SU-DHL-6 (cell line): ENCODE data around the gene DSEL.

Experiments
- H2AFZ ChIP-seq: fragments of 200-600 bp; sonication (generic); 2 replicates; pipeline ENCODE4 v1.6.1; 2014; ENCODE audit warnings: low read depth, mild to moderate bottlenecking, moderate library complexity, mixed read lengths, antibody characterized with exemption, low read length; ENCODE audit not compliant: severe bottlenecking
- H3F3A ChIP-seq: fragments of 200-600 bp; shearing (Covaris generic); 2 replicates; pipeline ENCODE4 v1.6.0; 2016; ENCODE audit warnings: antibody characterized with exemption, mild to moderate bottlenecking; ENCODE audit not compliant: insufficient read depth
- H3K27ac ChIP-seq: fragments of 200-600 bp; sonication (generic); 2 replicates; pipeline ENCODE4 v1.5.1; 2016; ENCODE audit warnings: low read depth, mild to moderate bottlenecking, low read length, moderate library complexity, mixed read lengths
- H3K27me3 ChIP-seq: fragments of 200-600 bp; sonication (generic), shearing (Covaris generic); 2 replicates; pipeline ENCODE4 v1.6.0; 2014; ENCODE audit warnings: mild to moderate bottlenecking, low read length
- H3K36me3 ChIP-seq: fragments of 200-600 bp; sonication (generic); 2 replicates; pipeline ENCODE4 v1.6.1; 2014; ENCODE audit warnings: mild to moderate bottlenecking, low read length, mixed read lengths
- H3K4me2 ChIP-seq: fragments of 300-600, 200-600 bp; shearing (Covaris generic), sonication (generic); 2 replicates; pipeline ENCODE4 v1.6.0; 2014; ENCODE audit warnings: low read length, low read depth, mild to moderate bottlenecking; ENCODE audit not compliant: poor library complexity, severe bottlenecking
- H3K4me3 ChIP-seq: fragments of 200-600 bp; sonication (generic); 2 replicates; pipeline ENCODE4 v1.5.1; 2014; ENCODE audit warnings: antibody characterized with exemption, low read length, mild to moderate bottlenecking, mixed read lengths; ENCODE audit not compliant: insufficient read depth, poor library complexity, severe bottlenecking
- H3K79me2 ChIP-seq: fragments of 200-600 bp; sonication (generic); 2 replicates; pipeline ENCODE4 v1.6.1; 2014; ENCODE audit warnings: mild to moderate bottlenecking, low read length, moderate library complexity; ENCODE audit not compliant: insufficient read depth
- H3K9ac ChIP-seq: fragments of 200-600 bp; sonication (generic); 2 replicates; pipeline ENCODE4 v1.7.0; 2014; ENCODE audit warnings: mild to moderate bottlenecking, low read length
- H3K9me2 ChIP-seq: fragments of 200-600 bp; sonication (generic); replicated peaks from 2 replicates; pipeline ENCODE4 v1.6.1; 2014; ENCODE audit warnings: low read length; ENCODE audit not compliant: insufficient read depth
- H3K9me3 ChIP-seq: fragments of 200-600 bp; sonication (generic); 2 replicates; pipeline ENCODE4 v1.6.1; 2014; ENCODE audit warnings: low read length, mixed read lengths; ENCODE audit not compliant: insufficient read depth
- H4K20me1 ChIP-seq: fragments of 200-600 bp; sonication (generic); 2 replicates; pipeline ENCODE4 v1.6.1; 2014; ENCODE audit warnings: low read depth, mild to moderate bottlenecking, antibody characterized with exemption, low read length, moderate library complexity, mixed read lengths
- CTCF ChIP-seq: fragments of 200-600 bp; sonication (generic); IDR thresholded peaks from one replicate; pipeline ENCODE4 v1.5.1; 2017; ENCODE audit warnings: antibody characterized with exemption, mild to moderate bottlenecking, low read length, moderate library complexity; ENCODE audit not compliant: insufficient read depth, poor library complexity, severe bottlenecking
- EZH2phosphoT487 ChIP-seq: fragments of 200-600 bp; sonication (generic), shearing (Covaris generic); conservative IDR thresholded peaks from 2 replicates; pipeline ENCODE4 v1.6.1; 2018; ENCODE audit warnings: mild to moderate bottlenecking, antibody characterized with exemption, low read length, moderate library complexity, mixed read lengths

The DSEL gene

GRCh38 chr18:67463829-67464228 is 52.7 kb downstream of the DSEL start:
- no peaks in the 10 kb centered on the region for H3K79me2 ChIP-seq
- no peaks in the 10 kb centered on the region for H3K9me2 ChIP-seq
- no peak overlapping the region for H3K4me2 ChIP-seq
- H3K27me3 ChIP-seq: no peaks in the 10 kb centered on the region
- no peak overlapping the region for H3K27ac ChIP-seq
- H3F3A ChIP-seq: no peaks in the 10 kb centered on the region
- no peaks in the 10 kb centered on the region for H3K9me3 ChIP-seq
- H3K36me3 ChIP-seq: no peaks in the 10 kb centered on the region
- TF ChIP-seq CTCF (no peak), EZH2phosphoT487 (no peak)
- no peaks in the 10 kb centered on the region for H4K20me1 ChIP-seq
- no peak overlapping the region for H2AFZ ChIP-seq
- no peak overlapping the region for H3K9ac ChIP-seq
- no peak overlapping the region for H3K4me3 ChIP-seq

- no peak overlapping the region for H3K4me3 ChIP-seq
- no peaks in the 10 kb centered on the region for H3K36me3 ChIP-seq
- H2AFZ ChIP-seq: no peak overlapping the region
- no peak overlapping the region for H3K4me2 ChIP-seq
- no peak overlapping the region for H3K9ac ChIP-seq
- no peaks in the 10 kb centered on the region for H3K9me3 ChIP-seq
- no peaks in the 10 kb centered on the region for H3K9me2 ChIP-seq
- TF ChIP-seq CTCF (no peak), EZH2phosphoT487 (no peak)
- H4K20me1 ChIP-seq: no peaks in the 10 kb centered on the region
- no peaks in the 10 kb centered on the region for H3K79me2 ChIP-seq
- H3F3A ChIP-seq: no peaks in the 10 kb centered on the region
- no peak overlapping the region for H3K27ac ChIP-seq
- H3K27me3 ChIP-seq: no peaks in the 10 kb centered on the region
These were observed 59.8 kb downstream of the DSEL start for GRCh38 chr18:67456711-67457110.
